NCI-H345 treated with DMSO at 0.1 percent for 48 hours (cell line): Measurements from ENCODE around the gene CLEC2B.

Source experiments
- DNase-seq: peaks from one replicate; lab custom pipeline; 2025; ENCODE audit not compliant: unreplicated experiment; lab: John Stamatoyannopoulos, UW

Gene CLEC2B

GRCh38 chr12:9809866-9810265, 59.3 kb downstream of the CLEC2B start:
- no peak for DNase-seq

DNA sequence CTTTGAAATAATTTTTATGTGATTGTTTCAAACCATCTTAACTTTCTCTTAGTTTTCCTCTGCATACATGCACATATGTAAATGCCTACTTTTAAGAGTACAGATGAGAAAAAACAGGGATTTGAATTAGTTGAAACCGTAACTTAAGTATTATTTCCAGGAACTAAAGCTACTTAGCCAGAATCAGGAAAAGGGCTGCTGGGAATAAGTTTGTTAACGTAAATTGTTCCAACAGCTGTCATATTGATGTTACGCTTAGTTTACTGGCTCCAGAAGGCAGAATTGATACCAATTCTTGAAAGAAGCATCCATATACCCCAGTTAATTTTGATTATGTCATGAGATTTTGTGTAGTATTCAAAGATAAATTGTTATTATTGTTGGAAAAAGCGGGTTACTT, 59.8 kb downstream of the CLEC2B start:
- DNase-seq: no peak

DNA sequence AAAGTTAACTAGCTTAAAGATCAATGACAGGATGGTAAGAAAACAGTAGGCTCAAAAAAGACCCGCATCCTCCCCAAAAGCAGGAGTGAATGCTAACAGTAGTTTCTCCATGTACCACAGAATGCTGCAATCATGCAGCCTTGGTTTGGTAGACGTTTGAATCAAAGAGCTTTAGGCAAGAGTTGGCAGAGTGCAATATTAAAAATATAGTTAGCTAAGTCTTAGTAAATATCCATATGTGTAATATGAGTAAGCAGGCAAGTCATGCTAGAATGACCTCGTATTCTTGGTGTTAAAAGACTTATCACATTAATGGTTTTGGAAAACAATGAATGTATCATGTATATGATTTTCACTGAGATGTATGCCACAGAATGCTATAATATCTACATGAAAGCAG, 60.6 kb downstream of the CLEC2B start:
- no peak for DNase-seq

DNA sequence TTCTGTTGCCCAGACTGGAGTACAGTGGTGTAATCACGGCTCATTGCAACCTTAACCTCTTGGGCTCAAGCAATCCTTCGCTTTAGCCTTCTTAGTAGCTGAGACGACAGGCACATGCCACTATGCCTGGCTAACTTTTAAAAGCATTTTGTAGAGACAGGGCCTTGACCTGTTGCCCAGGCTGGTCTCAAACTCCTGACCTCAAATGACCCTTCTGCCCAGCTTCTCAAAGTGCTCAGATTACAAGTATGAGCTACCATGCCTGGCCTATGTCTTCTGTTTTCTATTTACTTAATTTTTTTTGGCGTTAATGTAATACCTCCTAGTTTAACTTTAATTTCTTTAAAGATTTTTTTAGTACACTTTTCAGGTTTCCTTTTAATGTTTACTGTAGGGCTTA, 62.4 kb downstream of the CLEC2B start:
- DNase-seq: no peak

DNA sequence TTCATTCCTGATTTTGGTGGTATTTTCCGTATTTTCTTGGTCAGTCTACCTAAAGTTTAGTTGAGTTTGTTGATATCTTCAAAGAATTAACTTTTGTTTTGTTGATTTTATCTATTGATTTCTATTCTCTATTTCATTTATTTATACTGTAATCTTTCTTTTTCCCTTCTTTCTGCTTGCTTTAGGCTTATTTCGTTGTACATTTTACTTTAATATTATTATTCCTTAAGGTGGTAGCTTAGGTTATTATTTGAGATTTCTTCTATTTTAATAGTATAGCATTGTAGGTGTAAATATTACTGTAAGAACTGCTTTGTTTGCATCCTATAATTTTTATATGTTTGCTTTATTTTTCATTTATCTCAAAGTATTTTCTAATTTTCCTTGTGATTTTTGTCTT, 63.3 kb downstream of the CLEC2B start:
- no peak for DNase-seq
